NCI-H187 treated with DMSO at 0.1 percent for 48 hours (cell line): Measurements from ENCODE around the gene SFMBT2.

Experiments used
- DNase-seq: peaks from one replicate; lab custom pipeline; 2025; lab: John Stamatoyannopoulos, UW

The SFMBT2 gene

DNA sequence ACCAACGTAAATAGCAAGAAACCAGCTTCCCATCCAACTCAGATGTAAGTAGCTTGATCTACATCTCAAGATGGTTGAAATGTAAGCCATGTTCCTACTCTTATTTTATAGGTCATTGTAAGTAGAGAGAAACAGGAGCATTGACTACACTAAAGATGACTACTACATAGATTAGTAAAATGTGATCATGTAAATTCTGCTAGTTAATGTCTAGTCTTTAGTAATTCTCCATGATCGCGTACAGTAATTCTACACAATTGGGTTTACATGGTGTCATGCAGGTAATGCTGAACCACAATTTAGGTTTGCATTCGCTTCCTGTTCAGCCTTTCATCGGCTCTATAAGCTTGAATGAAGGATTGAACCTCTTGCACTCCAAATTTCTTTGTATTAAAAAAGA is 14.9 kb upstream of the SFMBT2 start:
- DNase-seq = no peak

DNA sequence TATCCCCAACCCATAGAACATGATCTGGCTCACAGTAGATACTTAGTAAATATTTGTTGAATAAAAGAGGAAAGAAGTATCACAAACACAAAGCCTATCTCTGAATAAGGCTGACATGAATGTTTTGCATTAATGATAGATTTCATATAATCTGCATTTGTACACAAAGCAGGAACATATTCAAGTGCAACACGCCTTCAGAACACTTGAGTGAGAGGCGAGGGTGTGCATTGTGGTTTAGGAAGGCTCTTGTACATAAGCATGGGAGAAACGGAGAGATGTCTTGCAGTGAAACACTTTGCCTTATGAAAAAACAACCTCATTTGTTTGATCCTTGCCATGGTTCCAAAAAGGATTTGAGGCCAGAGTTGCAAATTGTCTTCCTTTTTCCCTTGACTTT is 14.1 kb upstream of the SFMBT2 start:
- DNase-seq = no peak

DNA sequence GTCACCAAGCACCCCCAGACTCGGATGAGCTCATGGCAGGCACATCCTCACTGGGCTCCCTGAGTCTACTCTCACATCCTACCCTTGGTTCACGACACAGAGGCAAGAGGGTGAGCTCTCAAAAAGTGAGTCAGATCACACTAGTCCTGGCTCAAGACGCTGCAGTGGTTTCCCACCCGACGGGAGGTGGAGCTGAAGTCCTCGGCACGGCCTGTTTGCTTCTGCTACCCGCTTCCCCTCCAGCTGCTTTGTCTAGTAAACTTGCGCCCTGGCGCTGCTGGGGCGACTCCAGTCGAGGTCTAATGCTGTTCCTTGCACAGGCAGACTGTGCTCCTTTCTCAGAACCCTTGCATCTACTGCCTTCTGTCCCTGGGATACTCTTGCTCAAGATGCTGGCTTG is 13.5 kb upstream of the SFMBT2 start:
- DNase-seq = no peak

DNA sequence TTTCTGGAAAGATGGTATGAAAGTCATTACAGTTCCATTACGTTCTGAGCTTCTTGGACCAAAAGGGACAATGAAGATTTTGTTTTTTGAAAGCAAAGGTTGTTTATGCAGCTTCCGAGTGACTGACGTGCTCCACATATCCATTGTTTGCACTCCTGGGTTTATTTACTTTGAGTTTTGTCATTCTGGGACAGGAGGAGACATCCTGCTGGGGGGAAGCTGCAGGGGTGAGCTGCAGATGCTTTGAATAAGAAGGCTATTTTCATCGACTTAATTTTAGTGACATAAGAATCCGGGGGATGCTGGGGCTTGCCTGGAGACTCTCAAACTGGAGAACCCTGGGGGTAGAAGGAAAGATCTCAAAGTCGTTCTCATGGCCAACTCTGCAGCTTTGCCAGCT is 12.7 kb upstream of the SFMBT2 start:
- DNase-seq = no peak

DNA sequence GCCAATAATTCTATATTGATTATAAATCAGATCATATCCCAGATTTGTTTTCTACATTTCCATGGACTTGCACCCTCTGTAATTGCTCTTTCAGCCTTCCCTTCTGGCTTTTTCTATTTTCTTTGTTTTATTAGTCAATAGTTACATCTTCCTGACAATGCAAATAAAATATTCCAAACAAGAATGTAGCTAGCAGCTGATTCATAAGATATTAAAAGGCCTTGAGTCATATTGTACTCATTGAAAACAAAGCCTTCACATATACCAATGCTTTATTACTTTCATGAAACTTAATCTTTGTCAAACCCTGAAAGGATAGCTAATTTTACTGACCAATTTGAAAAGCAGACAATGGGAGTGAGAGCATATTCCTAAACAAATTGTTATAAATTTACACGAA is 10.7 kb upstream of the SFMBT2 start:
- DNase-seq = no peak

DNA sequence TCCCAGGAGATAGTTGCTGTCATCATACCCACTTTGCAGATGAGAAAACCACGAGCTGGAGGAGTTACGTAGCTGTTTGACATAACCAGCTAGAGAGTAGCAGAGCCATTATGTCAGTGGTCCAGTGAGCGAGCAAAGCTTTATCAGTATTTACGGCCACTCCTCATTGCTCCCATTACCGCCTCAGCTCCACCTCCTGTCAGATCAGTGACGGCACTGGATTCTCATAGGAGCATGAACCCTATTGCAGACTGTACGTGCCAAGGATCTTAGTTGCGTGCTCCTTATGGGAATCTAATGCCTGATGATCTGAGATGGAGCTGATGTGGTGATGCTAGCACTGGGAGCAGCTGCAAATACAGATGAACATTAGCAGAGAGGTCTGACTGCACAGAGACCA is 9.2 kb upstream of the SFMBT2 start:
- DNase-seq = no peak

DNA sequence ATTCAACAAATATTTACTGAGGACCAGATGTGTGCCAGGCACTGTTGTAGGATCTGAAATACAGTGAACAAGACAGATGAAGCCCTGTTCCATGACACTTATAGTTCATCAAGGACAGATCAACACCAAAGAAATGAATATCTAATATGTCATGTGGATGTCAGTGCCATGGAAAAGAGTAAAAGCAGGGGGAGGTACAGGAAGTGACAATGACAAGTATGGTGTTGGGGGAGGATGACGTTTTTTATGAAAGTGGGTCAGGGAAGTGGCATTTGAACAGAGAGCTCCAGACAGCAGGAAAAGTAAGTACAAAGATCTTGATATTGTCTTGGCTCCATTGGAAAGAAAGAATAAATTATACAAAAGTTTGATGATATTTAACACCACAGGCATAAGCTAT is 7.0 kb upstream of the SFMBT2 start:
- no peak for DNase-seq

DNA sequence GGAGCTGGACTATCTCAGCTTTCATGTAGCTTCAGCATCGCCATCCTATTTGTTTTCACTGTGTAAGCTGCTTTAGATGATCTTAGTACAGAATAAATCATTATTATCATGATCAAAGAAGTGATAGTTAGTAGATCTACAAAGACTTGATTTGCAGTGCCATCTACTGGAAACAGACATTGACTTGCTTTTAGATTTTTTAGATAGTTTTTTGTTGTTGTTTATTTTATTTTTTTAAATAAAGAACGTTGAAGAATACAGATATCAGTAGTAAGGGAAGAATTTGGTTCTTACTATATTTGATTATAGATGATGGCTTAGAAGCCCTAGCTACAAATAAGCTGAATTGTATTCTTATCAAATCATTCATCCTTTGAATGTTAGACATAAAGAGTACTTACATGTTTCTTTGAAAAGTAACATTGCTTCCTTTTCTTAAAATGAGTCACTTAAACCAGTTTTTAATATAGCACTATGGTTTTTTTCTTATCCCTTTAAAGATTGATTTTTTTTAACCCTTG is 6.3 kb upstream of the SFMBT2 start:
- no peak for DNase-seq

DNA sequence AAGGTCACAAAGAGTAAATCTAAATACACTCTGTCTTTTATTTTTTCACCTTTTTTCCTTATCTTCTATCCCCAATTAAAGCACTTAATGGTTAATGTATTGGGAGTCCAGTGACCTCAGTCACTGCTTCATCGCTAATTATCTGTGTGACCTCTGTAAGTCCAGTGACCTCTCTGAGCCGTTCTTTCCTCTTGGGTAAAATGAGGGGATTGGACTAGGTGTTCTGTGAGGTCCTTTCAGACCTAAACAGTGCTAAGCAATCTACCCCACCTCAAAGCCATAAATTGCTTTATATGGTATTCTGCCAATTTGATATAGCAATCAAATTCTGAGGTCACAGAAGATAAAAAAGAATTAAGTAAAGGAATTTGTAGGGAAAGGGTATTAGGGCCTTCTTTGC is 3.9 kb upstream of the SFMBT2 start:
- DNase-seq = no peak

DNA sequence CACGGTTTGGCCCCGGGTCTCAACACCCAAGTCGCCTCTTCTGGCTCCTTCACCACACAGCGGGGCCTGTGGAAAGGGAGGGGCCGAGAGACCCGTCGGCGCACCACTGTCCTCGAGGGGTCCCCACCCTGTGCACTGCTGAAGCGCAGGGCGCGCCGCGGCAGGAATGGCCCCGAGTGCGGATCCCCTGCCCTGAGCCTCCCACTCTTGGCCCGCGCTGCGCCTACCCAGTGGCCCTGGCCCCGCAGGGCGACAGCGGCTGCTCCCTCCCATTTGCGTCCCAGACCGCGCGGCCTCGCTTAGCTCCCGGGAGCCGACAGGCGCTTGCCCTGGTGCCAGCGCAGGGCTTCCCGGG is 2.1 kb upstream of the SFMBT2 start:
- DNase-seq = no peak

DNA sequence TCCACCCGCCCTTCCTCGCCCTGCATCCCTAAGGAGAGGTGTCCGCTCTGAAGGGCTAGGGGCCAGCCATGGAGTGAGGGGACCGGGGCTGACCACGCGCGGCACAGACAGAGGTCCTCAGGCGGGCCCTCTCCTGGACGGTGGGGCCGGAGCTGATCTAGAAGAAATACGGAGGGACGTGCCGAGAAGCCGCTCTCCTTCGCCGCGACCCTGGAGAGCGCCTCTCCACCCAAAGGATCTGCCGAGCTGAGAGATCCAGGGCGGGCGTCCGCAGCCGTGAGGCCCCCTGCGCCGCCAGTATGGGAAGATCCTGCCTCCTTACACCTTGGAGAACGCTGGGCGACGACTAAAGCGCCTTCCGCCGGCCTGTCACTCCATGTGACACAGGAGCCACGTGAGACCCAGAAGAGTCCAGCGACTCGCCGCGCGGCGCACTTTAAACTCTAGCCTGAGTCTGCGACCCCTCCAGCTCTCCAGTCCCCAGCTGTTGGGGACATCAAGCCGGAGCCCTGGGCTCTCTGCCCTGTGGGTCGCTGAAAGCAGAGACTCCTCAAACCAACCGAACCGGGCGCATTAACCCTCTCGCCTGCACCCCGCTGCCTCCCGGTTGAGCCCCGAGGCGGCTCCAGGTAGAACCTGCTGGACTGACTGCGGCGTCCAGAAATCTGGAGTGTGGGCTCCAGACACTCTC is 1.5 kb upstream of the SFMBT2 start:
- no peak for DNase-seq

DNA sequence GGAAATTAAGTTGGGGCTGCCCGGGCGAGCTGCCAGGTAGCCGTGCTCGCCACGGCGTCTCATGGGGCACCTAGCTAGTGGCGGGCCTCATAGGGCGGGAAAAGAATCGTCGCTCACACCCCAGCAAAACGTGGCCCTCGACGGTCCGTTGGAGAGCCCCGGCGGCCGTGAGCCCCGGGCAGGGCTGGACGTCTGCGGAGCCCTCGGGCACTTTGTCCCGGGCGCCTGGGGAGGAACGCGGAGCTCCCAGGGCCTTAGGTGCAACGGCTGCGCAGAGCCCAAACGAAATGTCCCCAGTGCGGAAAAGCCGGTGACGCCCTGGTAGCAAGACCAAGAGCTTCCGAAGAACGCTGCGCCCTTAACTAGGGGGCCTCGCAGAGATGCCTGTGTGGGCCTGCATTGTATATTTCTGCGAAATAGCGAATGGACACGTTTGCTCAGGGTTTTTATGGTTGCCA is 866 bp upstream of the SFMBT2 start:
- no peak for DNase-seq

DNA sequence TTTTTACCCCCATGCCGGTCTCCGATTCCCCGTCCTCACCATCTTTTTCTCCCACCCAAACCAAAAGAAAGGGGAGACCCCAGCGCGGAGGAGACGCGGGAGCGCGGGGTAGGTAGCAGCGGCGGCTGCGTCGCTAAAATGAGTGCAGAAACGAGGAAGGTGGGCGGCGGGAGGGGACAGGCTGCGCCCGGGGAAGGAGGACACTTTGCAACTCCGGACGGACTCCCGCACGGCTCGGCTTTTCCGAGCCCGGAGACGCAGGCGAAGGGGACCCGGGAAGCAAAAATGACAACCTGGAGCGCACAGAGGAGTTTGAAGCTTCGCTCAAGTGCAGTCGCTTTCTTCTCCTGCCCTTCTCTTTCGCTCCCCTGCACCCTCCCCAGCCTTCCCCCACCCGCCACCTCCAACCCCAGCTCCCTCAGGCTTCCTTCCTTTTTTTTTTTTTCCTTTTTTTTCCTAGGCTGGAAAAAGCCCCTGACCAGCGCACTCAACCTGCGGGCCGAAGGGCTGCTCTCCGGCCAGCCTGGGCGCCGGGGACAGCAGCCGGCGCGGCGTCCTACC is 453 bp downstream of the SFMBT2 start:
- DNase-seq = no peak

DNA sequence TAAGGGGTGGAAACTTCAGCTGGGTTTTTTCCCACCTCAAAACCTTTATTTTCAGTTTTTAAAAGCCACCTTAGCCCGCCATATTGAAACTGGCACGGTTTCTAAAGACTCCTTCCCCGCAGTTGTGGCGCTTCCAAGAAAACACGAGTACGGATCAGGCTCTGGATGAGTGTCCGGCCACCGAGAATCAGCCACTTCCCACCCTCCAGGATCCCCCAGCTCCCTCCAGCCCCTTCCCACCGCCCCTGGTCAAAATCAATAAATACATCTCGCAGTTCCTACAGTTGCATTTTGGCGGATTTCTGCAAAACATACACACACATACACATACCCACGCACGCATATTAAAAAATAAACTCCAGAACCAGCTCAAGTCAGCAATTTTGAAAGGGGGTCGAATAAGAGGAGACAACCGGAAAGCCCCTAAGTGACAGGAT is 1.1 kb downstream of the SFMBT2 start:
- DNase-seq = no peak

DNA sequence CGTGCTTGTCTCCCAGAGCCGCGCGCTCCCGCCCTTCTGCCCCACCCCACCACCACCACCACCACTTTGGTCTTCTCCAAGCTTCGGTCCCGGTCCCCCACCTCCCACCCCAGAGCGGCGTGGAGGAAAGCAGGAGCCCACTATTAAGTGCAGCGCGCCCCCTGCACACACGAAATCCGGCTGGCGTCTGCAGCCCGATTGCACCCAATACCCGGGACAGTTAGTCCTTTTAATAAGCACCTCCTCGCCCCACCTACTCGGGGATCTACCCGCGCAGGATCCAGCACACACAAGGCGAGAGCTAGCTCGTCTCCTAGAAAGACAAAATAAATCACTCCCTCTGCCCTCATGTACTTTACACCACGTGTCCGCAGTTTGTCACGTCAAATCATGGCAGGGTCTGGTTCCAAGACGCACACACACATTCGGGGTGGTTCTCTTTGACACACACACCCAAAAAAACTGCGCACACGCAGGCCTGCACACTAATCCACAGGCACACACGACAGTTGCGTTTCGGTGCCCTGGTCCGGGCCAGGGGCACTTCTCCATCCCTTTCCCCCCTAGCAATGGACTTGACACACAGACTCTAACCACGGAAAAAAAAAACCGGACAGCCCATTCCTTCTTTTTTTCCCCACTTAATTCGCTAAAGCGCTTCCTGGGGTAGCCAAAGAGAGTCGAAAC is 1.6 kb downstream of the SFMBT2 start:
- DNase-seq = peak; percentile 4

DNA sequence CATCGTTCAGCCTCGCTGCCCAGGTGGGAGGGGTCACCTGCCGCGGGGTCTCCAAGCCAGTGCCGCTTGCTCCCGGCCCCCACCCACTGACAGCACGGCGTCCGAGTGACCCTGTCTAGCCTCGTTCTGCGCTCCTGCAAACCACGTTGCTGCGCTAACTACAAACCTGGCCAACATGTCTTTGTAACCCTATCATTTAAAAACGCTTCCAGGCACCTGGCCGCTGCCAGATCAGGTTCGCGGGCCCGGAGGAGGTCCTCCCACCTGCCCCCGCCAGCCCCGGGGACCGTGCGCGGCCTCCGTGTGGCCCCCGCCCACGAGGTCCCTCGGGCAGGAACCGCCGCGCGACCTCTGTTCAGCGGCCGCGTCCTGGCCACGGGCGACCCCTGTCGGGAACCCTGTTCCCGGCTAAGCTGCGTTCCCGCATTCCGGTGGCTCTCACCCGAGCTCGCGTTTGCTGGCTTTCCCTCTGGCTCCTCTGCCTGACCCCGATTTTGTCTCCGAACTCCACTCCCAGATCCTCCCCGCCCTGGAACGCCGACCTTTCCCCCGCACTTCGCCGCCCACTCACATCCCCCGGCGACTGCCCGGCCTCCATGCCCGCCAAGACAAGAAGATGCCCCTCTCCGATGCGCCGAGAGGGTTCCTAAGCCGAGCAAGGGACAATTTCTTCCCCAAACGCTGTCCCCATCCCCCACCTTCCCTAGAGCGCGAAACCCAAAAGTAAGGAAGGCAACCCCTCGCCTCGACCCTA is 2.4 kb downstream of the SFMBT2 start:
- no peak for DNase-seq

DNA sequence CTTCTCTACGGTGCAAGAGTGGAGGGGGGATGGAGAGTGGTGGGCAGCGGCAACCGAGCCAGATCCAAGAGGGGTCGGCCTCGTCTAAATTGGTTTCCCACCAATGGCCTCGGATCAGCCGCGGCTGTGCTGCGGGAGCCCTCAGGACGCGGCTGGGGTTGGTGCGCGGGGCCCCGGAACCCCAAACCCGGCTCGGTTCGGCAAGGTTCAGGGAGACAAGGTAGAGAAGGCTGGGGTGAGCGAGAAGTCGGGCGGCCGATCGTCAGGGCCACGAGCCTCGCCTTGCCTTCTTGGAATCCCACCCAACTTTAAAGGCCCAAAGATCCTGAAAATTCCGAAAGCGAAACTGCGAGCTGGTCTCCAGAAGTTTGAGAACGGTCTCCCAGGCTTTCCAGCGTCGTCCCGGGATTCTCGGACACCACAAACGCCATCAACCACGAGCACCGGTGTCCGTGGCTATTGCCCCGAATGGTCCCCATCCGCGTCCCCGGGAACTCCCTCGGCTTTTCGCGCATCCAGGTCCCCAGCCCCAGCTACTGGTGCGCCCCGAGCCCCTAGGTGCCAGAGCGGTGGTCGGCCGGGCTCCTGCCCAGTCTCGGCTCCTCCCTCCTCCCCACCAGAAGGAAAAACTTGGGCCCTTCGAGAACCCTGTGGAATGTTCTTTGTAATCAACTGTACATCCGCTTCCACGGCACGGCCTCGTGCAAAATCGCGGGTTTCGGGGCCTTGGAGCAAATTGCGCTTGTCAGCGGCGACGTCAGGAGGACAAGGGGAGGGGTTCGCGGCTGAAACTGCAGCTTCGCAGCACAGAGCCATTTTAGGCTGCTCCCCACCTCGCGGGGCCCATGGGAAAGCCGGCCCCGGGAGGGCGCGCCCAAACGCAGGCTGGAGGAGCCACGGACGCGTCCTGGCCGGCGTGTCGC is 3.2 kb downstream of the SFMBT2 start:
- DNase-seq = no peak

DNA sequence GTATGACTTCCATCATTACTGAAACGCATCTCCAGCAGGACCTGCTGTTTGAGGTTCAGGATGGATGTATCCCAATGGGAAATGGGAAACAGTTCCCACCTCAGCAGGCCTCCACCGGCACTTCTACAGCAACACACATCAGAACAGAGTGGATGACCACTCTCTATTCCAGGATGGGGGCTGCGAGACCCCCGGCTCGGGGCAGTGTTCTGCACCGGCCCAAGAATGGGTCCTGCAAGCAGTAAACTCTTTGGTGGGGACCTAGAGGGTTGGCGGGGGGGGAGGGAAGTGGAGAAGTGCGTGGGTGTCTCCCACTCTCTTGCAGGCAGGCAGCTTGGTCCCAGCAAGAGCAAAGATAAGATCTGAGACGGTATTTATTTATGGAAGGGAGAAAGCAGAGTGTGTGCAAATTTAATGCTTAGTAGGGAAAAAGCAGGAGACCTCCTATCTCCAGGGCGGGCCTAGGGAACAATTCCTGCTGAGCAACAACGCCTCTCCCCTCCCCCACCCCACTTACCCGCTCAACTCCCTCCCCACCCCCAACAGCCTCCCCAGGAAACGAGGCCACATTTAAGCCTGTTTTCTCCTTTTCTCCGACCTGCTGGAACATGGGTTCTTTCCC is 4.0 kb downstream of the SFMBT2 start:
- DNase-seq = no peak

DNA sequence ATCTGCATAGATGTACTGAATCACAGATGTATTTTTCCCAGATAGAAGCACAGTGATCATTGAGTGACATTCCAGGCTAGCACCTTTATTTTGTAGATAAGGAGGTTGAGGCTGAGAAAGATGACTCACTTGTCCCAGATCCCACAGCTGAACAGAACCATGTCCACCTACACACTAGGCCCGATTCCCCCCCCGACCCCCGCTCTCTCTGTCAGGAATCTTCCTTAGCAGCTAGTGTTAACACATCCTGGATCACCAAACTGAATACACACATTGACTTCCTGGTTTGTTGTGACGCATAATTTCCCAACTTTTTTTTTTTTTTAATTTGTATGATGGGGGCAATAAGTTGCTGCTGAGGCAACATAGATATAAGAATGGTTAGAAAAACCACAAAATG is 5.2 kb downstream of the SFMBT2 start:
- DNase-seq = no peak

DNA sequence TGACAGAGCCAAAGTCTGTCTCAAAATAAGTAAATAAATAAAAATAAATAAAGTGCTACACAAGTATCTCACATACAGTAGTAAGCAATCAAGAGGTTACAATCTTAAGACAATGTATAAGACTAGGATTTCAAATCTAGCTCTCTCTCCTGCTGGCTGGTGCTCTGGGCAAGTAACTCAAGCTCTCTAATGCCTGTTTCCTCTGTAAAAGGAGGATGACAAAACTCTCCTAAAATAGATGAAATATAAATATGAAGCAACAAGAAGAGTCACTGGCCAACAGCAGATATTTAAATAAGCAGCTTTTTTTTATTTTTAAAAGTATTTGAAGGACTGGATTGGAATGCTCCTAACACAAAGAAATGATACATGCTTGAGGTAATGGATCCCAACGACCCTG is 7.2 kb downstream of the SFMBT2 start:
- DNase-seq = no peak

DNA sequence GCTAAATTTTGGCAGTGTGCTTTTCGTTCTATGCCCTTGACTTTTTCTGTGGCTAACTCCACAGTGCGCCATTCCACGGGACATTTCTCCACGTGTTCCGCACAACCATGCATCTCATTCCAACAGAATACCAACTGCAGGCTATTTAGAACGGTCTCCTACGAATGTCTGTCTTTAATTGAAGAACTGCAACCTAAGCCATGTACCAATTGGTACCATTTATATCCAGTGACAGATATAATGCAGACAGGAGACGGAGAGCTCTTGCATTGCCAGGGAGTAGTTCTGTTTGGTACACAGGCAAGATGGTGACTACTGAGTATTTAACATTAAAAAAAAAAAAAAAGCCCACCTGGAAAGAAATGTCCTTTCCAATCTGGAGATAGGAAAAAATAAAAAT is 9.1 kb downstream of the SFMBT2 start:
- no peak for DNase-seq
